GM19238 (cell line): Measurements from ENCODE around the gene TTYH3.

ENCODE experiments used
- DNase-seq: peaks from one replicate; pipeline ENCODE4 v3.0.0; 2011; ENCODE audit warnings: low spot score; ENCODE audit not compliant: insufficient read length

The TTYH3 gene

GRCh38 chr7:2705371-2706096 is 73.7 kb downstream of the TTYH3 start:
- no peak for DNase-seq

- DNase-seq, result no peak
These were observed 74.9 kb downstream of the TTYH3 start for GRCh38 chr7:2706685-2707126.

GRCh38 chr7:2707481-2707880 is 75.7 kb downstream of the TTYH3 start:
- no peak for DNase-seq

GRCh38 chr7:2708041-2708440 is 76.3 kb downstream of the TTYH3 start:
- DNase-seq, result no peak

- no peak for DNase-seq
These were observed 76.9 kb downstream of the TTYH3 start for GRCh38 chr7:2708547-2709310.

DNA sequence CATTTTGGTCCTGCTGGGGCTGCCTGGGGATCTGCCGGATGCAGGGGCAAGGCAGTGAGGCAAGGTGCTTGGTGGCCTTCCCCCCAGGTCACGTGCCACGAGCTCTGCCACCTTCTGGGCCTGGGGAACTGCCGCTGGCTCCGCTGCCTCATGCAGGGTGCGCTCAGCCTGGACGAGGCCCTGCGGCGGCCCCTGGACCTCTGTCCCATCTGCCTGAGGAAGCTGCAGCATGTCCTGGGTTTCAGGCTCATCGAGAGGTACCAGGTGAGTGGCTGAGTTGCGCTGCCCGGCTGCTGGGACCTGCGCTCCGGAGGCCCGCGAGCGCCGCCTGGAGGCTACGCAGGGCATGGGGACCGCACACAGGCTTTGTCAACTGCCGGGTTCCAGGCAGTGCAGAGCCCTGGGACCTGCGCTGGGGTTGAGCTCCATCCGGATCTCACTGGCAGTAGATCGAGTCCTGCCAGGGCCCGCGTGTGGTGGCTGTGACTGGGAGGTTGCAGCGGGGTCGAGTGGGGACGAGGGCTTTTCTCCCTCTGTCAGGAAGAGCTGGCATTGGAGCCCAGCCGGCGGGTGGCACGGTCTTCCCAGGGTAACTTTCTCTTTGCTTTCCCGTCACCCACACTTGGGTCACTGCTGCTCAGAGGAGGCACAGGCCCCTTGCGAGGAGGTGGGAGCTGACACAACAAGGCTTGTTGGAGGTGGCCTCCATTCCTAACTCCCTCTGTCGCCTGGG is 77.9 kb downstream of the TTYH3 start:
- DNase-seq, result peak; percentile 89

GRCh38 chr7:2710286-2710655 is 78.5 kb downstream of the TTYH3 start:
- DNase-seq, result no peak

DNA sequence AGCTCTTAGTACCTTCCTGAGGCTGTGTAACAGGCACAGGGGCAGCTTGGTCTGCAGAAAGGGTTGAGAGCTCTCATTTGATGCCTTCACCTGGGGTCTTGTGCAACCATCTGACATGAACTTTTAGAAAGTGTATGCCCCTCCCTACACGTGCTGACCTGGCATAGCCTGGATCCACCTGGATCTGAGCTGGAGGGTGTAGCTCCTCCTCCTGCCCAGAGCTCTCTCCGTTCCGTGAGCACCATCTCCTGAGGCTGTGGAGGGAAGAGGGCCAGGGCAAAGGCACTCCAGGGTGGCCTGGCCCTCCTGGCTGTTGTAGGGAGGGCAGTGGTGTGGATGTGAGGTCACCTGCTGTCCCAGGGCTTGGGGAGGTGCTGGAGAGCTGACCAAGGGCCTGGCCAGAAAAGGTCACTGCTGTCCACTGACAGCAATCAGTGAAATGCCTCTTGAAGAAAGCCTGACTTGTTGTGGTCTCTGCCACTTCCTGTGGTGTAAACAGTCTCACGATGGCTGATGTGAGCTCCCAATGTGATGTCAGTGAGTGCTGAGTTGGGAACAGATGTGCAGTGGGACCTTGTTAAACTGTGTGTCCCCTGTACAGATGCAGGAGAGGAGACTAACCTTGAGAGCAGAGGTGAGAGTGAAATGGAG is 79.2 kb downstream of the TTYH3 start:
- DNase-seq, result no peak

- no peak for DNase-seq
These were observed 80.3 kb downstream of the TTYH3 start for GRCh38 chr7:2711895-2712675.

DNA sequence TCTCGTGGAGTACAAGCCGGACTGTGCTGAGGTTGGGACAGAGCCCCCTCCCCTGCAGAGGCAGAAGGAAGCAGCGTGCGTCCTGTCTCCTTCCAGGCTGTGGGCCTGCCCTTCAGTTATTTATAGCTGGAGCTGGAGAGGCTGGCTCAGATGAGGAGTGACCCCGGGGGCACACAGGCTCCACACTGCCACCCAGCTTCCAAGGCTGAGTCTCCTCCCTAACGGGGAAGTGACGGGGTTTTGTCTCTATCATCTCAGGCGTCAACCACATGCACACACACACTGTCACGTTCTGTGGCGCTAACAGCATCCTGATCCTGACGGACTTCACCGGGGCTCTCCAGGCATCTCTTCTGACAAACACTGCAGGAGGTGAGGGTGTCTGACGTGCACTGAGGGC is 81.6 kb downstream of the TTYH3 start:
- no peak for DNase-seq

DNA sequence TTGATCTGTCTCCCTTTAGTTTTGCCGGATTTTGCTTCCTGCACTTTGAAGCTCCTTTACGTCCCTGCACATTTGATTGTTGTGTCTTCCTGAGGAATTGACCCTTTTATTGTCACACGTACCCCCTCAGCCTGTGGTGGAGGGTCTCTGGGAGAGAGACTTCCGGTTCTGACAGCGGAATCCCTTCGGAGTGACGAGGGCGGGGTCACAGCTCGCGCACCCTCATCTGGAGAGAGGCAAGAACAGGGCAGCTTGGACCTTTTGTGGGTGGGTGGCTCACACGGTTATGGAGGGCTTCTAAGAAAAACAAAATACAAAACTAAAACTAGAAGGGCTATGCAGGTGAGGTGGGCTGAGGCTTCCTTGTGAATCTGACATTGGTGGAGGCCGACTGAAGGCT is 82.2 kb downstream of the TTYH3 start:
- DNase-seq, result no peak
